Measurements from ENCODE around the gene MIDN.

- TF ChIP-seq YY1 (IDR thresholded peaks at IDR 0.05; ENCODE audit: insufficient read depth, insufficient read length) (no peak), SUZ12 (IDR thresholded peaks at IDR 0.05; ENCODE audit: extremely low read depth, insufficient read depth, insufficient read length) (no peak), ZNF274 (IDR thresholded peaks at IDR 0.05; ENCODE audit: low read depth, low read length) (no peak)
Observed at GRCh38 chr19:1220976-1221903, 27.1 kb upstream of the MIDN start.
